Vagina (tissue), 2 donors: ENCODE data around the gene TSPO.

ENCODE experiments used
- POLR2A ChIP-seq, 2 donors: fragments of 450-650 bp; IDR thresholded peaks; one replicate each; pipeline ENCODE4 v1.6.1; 2017; ENCODE audit warnings: antibody characterized with exemption in 2 of 2, mild to moderate bottlenecking in 2 of 2, moderate library complexity in 2 of 2
- POLR2AphosphoS5 ChIP-seq, 2 donors: sonication (generic); formaldehyde crosslinking; IDR thresholded peaks; one replicate each; pipeline ENCODE4 v1.9.0; 2017; ENCODE audit warnings: antibody characterized with exemption in 2 of 2, mild to moderate bottlenecking in 2 of 2, low read depth in 1 of 2; ENCODE audit not compliant: insufficient read depth in 1 of 2

- no peak for TF ChIP-seq POLR2AphosphoS5 (IDR thresholded peaks at IDR 0.05; ENCODE audit: insufficient read depth in 1 of 2, low read depth in 1 of 2)
- no peak for TF ChIP-seq POLR2A (IDR thresholded peaks at IDR 0.05)
These were observed 41.4 kb upstream of the TSPO start for GRCh38 chr22:43109921-43110443.
